HepG2 (cell line): Measurements from ENCODE around the gene ADIPOR2. TPM values are rescaled to one million over a fixed set of nuclear protein-coding genes. Genes with fewer than 3 reads are reported as not detected.
A peak's percentile ranks its signal among the peaks of the same experiment; 100 is the strongest.

Experiments
- CBX5 ChIP-seq: sonication (generic); formaldehyde crosslinking; IDR thresholded peaks from 2 replicates; pipeline ENCODE4 v1.4.0; 2020; ENCODE audit warnings: missing genetic modification reagents, borderline replicate concordance
- EEA1 ChIP-seq: sonication (generic); formaldehyde crosslinking; IDR thresholded peaks from 2 replicates; pipeline ENCODE4 v1.5.1; 2020; ENCODE audit warnings: mild to moderate bottlenecking, missing genetic modification reagents, borderline replicate concordance
- HNRNPUL1 ChIP-seq: fragments of 200-400 bp; formaldehyde crosslinking; IDR thresholded peaks from 2 replicates; pipeline ENCODE4 v1.6.1; 2017; ENCODE audit warnings: low read depth, mild to moderate bottlenecking, low read length, moderate library complexity
- IRX3 ChIP-seq: sonication (generic); formaldehyde crosslinking; IDR thresholded peaks from 2 replicates; pipeline ENCODE4 v1.8.1; 2023; ENCODE audit warnings: mild to moderate bottlenecking, low read depth, missing genetic modification reagents, borderline replicate concordance
- KDM1A ChIP-seq: IDR thresholded peaks from 2 replicates; pipeline ENCODE4 v1.6.1; 2016; ENCODE audit warnings: missing compliant biosample characterization
- MATR3 ChIP-seq: sonication (generic); formaldehyde crosslinking; IDR thresholded peaks from 2 replicates; pipeline ENCODE4 v1.4.0; 2020; ENCODE audit warnings: missing genetic modification reagents
- MTF1 ChIP-seq: sonication (generic); formaldehyde crosslinking; IDR thresholded peaks from 2 replicates; pipeline ENCODE4 v1.5.0; 2020; ENCODE audit warnings: missing genetic modification reagents
- NR2F6 ChIP-seq, 2 experiments: IDR thresholded peaks; 2 replicates each; pipeline ENCODE4 v1.6.1; 2016; ENCODE audit warnings: antibody characterized with exemption in 1 of 2, mild to moderate bottlenecking in 1 of 2
- RFX3 ChIP-seq: IDR thresholded peaks from 2 replicates; pipeline ENCODE4 v1.6.1; 2016; ENCODE audit warnings: missing biosample characterization, missing genetic modification reagents
- SMC3 ChIP-seq: IDR thresholded peaks from 2 replicates; pipeline ENCODE4 v1.6.1; 2011; ENCODE audit warnings: low read length, improper control_type of control experiment
- TBP ChIP-seq: sonication (generic); formaldehyde crosslinking; IDR thresholded peaks from 2 replicates; pipeline ENCODE4 v1.5.0; 2020; ENCODE audit warnings: missing genetic modification reagents
- TCF12 ChIP-seq, 2 experiments: fragments of 450-650 bp in 1 of 2; sonication (generic) in 1 of 2; formaldehyde crosslinking in 1 of 2; IDR thresholded peaks; 2 replicates each; pipeline versions ENCODE4 v1.6.1 to v1.8.0; 2017 to 2022; ENCODE audit warnings: antibody characterized with exemption in 1 of 2, mild to moderate bottlenecking in 1 of 2, missing genetic modification reagents in 1 of 2, moderate library complexity in 1 of 2
- U2AF1 ChIP-seq: fragments of 200-400 bp; formaldehyde crosslinking; optimal IDR thresholded peaks from 2 replicates; pipeline ENCODE3; 2017; ENCODE audit warnings: mild to moderate bottlenecking, low read depth, low read length
- ZFP82 ChIP-seq: sonication (generic); formaldehyde crosslinking; IDR thresholded peaks from 2 replicates; pipeline ENCODE4 v1.5.1; 2020; ENCODE audit warnings: mild to moderate bottlenecking, missing genetic modification reagents, borderline replicate concordance
- ZNF567 ChIP-seq: sonication (generic); formaldehyde crosslinking; IDR thresholded peaks from 2 replicates; pipeline ENCODE4 v1.8.1; 2023; ENCODE audit warnings: mild to moderate bottlenecking, missing genetic modification reagents, borderline replicate concordance
- ZNF615 ChIP-seq: sonication (generic); formaldehyde crosslinking; IDR thresholded peaks from 2 replicates; pipeline ENCODE4 v1.5.0; 2020; ENCODE audit warnings: mild to moderate bottlenecking, missing genetic modification reagents, borderline replicate concordance
- ZNF816 ChIP-seq: sonication (generic); formaldehyde crosslinking; IDR thresholded peaks from 2 replicates; pipeline ENCODE4 v1.8.0; 2022; ENCODE audit warnings: missing genetic modification reagents, mild to moderate bottlenecking, borderline replicate concordance
- ZSCAN12 ChIP-seq: sonication (generic); formaldehyde crosslinking; IDR thresholded peaks from 2 replicates; pipeline ENCODE4 v1.9.0; 2021; ENCODE audit warnings: mild to moderate bottlenecking, missing genetic modification reagents
- polyA plus RNA-seq, 8 experiments: library from polyadenylated mRNA; depleted of rRNA in 3 of 8; stranded (reverse) in 7 of 8; unstranded in 1 of 8; fragments of >200 nt; fragmentation: Illumina TruSeq in 4 of 8; extraction: Trizol in 4 of 8; gene quantifications; 2 replicates each; pipeline versions ENCODE4 v1.2.1 to v1.2.3, GENCODE V29; 2011 to 2016; ENCODE audit warnings: low read depth in 4 of 8, missing spikeins in 1 of 8, mixed read lengths in 1 of 8; ENCODE audit not compliant: insufficient read depth in 1 of 8
- total RNA-seq, 5 experiments: library from RNA; depleted of rRNA; stranded (reverse); fragments of >200 nt; fragmentation: Illumina TruSeq; extraction: Trizol; gene quantifications; 2 replicates each; pipeline ENCODE4 v1.2.3, GENCODE V29; 2016; ENCODE audit warnings: low read depth in 1 of 5
- TF ChIP-seq, protein P1 (sequence below): sonication (generic); formaldehyde crosslinking; IDR thresholded peaks from 2 replicates; pipeline ENCODE4 v1.8.0; 2022; ENCODE audit warnings: missing genetic modification reagents, mild to moderate bottlenecking, inconsistent platforms, borderline replicate concordance
- TF ChIP-seq, protein P2 (sequence below): sonication (generic); formaldehyde crosslinking; conservative IDR thresholded peaks from 2 replicates; pipeline ENCODE4 v1.4.0; 2020; ENCODE audit warnings: missing genetic modification reagents
- TF ChIP-seq, protein P3 (sequence below): sonication (generic); formaldehyde crosslinking; IDR thresholded peaks from 2 replicates; pipeline ENCODE4 v1.4.0; 2020; ENCODE audit warnings: mild to moderate bottlenecking, missing genetic modification reagents

ADIPOR2 gene
- total and polyA plus RNA-seq, 2 of the 13 experiments (the other 11 are each of a cell fraction or from before 2014, with no cell fraction given) = 35.2 to 52.2 TPM

DNA sequence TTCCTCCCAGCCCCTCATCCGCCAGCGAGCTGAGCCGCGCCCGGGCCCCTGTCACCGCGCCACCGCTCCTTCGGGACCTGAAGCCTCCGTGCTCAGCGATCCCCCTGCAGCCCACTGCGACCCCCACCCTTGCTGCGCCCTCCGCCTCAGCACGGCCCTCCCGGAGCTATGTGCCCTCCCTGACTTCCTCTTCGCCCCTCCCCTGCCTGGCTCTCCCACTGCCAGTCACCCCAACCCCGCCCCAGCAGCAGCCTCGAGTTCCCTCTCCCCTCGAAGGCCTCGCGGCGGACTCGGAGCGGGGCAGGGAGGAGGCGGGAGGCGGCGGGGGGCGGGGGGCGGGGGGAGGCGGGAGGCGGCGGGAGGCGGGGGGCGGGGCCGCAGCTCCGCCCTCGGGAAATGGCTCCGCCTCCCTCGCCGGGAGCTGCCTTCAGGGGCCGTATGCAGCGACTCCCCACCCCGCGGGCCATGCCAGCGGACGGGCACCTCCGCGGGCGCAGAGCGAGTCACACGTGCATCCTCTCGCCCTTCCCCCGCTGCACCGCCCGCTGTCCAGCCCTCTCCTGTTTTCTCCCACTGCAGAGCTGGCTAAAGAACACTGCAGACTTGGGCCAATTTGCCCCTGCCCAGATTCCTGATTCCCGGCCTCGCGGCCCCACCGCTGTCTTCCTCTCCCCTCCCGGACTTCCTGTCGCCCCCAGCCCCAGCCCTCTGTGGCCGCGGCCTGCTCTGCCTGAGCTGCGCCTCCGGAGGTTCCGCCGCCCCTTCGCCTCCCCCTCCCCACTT is 29.1 kb upstream of the ADIPOR2 start (continued):
- TF ChIP-seq, protein P1, sequence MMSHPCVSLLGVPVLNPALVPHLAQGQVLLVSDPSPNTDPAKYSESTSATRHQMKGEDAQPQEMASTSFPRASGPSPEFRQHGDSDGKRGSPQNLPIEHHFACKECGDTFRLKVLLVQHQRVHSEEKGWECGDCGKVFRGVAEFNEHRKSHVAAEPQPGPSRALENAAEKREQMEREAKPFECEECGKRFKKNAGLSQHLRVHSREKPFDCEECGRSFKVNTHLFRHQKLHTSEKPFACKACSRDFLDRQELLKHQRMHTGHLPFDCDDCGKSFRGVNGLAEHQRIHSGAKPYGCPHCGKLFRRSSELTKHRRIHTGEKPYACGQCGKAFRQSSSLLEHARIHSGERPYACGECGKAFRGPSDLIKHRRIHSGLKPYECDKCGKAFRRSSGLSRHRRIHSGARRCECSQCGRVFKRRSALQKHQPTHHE (CRISPR knock-in tag) = no peak
- TF ChIP-seq U2AF1 = no peak
- no peak for TF ChIP-seq RFX3 (CRISPR knock-in tag)
- TF ChIP-seq ZNF567 (CRISPR knock-in tag) = no peak
- TF ChIP-seq KDM1A (CRISPR knock-in tag) = no peak
- TF ChIP-seq SMC3 = no peak
- no peak for TF ChIP-seq TBP (CRISPR knock-in tag)
- TF ChIP-seq, protein P2, sequence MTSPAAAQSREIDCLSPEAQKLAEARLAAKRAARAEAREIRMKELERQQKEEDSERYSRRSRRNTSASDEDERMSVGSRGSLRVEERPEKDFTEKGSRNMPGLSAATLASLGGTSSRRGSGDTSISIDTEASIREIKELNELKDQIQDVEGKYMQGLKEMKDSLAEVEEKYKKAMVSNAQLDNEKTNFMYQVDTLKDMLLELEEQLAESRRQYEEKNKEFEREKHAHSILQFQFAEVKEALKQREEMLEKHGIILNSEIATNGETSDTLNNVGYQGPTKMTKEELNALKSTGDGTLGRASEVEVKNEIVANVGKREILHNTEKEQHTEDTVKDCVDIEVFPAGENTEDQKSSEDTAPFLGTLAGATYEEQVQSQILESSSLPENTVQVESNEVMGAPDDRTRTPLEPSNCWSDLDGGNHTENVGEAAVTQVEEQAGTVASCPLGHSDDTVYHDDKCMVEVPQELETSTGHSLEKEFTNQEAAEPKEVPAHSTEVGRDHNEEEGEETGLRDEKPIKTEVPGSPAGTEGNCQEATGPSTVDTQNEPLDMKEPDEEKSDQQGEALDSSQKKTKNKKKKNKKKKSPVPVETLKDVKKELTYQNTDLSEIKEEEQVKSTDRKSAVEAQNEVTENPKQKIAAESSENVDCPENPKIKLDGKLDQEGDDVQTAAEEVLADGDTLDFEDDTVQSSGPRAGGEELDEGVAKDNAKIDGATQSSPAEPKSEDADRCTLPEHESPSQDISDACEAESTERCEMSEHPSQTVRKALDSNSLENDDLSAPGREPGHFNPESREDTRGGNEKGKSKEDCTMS = no peak
- no peak for TF ChIP-seq MTF1 (CRISPR knock-in tag)
- TF ChIP-seq ZSCAN12 = no peak
- TF ChIP-seq, protein P3, sequence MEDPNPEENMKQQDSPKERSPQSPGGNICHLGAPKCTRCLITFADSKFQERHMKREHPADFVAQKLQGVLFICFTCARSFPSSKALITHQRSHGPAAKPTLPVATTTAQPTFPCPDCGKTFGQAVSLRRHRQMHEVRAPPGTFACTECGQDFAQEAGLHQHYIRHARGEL (CRISPR knock-in tag) = 0 out of 2 replicates have a peak, but pooled peaks have one; percentile 47
- TF ChIP-seq EEA1 = peak; percentile 43; the same call in 1 of the 2 replicates
- no peak for TF ChIP-seq ZNF615
- no peak for TF ChIP-seq HNRNPUL1
- no peak for TF ChIP-seq TCF12 (IDR thresholded peaks at IDR 0.05)
- peak; percentile 58; the same call in 1 of the 2 replicates for TF ChIP-seq TCF12 (CRISPR knock-in tag; IDR thresholded peaks at IDR 0.05)
- peak; percentile 91 for TF ChIP-seq CBX5 (CRISPR knock-in tag)
- no peak for TF ChIP-seq ZFP82 (CRISPR knock-in tag)
- TF ChIP-seq MATR3 (CRISPR knock-in tag) = no peak
- TF ChIP-seq NR2F6 (IDR thresholded peaks at IDR 0.05) = no peak
- peak; percentile 39; the same call in 1 of the 2 replicates for TF ChIP-seq NR2F6 (CRISPR knock-in tag; IDR thresholded peaks at IDR 0.05)
- TF ChIP-seq ZNF816 = no peak; the same call in 1 of the 2 replicates
- TF ChIP-seq IRX3 (CRISPR knock-in tag) = no peak
